ENCODE results near the gene SENP5.

Gene SENP5

GRCh38 chr3:196903740-196904139 lies 36.0 kb downstream of the SENP5 start:
- Mint-ChIP-seq H3K9me3 (no peaks in the 10 kb centered on the region), H3K36me3 (ENCODE audit: low read depth) (peaks cover 69% of the 10 kb centered on the region), H3K4me1 (no peaks in the 10 kb centered on the region), H3K27me3 (ENCODE audit: low read depth) (no peaks in the 10 kb centered on the region), H3K4me3 (no peak overlapping the region), H3K27ac (no peak overlapping the region)
- TF ChIP-seq CTCF (IDR thresholded peaks at IDR 0.05; ENCODE audit: unreplicated experiment in 3 of 3): no peak

GRCh38 chr3:196914866-196915265 lies 47.1 kb downstream of the SENP5 start:
- no peaks in the 10 kb centered on the region for H3K4me1 Mint-ChIP-seq
- TF ChIP-seq CTCF (IDR thresholded peaks at IDR 0.05; ENCODE audit: unreplicated experiment in 3 of 3): no peak
- H3K27me3 Mint-ChIP-seq (ENCODE audit: low read depth): no peaks in the 10 kb centered on the region
- peaks cover 62% of the 10 kb centered on the region for H3K36me3 Mint-ChIP-seq (ENCODE audit: low read depth)
- H3K4me3 Mint-ChIP-seq: no peak overlapping the region
- no peak overlapping the region for H3K27ac Mint-ChIP-seq
- H3K9me3 Mint-ChIP-seq: peaks cover 11% of the 10 kb centered on the region

GRCh38 chr3:196915375-196915774 lies 47.7 kb downstream of the SENP5 start:
- no peak for TF ChIP-seq CTCF (IDR thresholded peaks at IDR 0.05; ENCODE audit: unreplicated experiment in 3 of 3)
- H3K4me1 Mint-ChIP-seq: no peaks in the 10 kb centered on the region

GRCh38 chr3:196916221-196916620 lies 48.5 kb downstream of the SENP5 start:
- no peak overlapping the region for H3K4me3 Mint-ChIP-seq

More at GRCh38 chr3:196915375-196915774, 47.7 kb downstream of the SENP5 start:
- peaks cover 11% of the 10 kb centered on the region for H3K9me3 Mint-ChIP-seq
- H3K27me3 Mint-ChIP-seq (ENCODE audit: low read depth): no peaks in the 10 kb centered on the region
- H3K36me3 Mint-ChIP-seq (ENCODE audit: low read depth): peaks cover 60% of the 10 kb centered on the region
- H3K4me3 Mint-ChIP-seq: no peak overlapping the region
- H3K27ac Mint-ChIP-seq: no peak overlapping the region

GRCh38 chr3:196916995-196917394 lies 49.3 kb downstream of the SENP5 start:
- H3K27me3 Mint-ChIP-seq (ENCODE audit: low read depth): no peaks in the 10 kb centered on the region

More at GRCh38 chr3:196916221-196916620, 48.5 kb downstream of the SENP5 start:
- Mint-ChIP-seq H3K9me3 (peaks cover 11% of the 10 kb centered on the region), H3K4me1 (no peaks in the 10 kb centered on the region), H3K27ac (no peak overlapping the region), H3K36me3 (ENCODE audit: low read depth) (peaks cover 52% of the 10 kb centered on the region), H3K27me3 (ENCODE audit: low read depth) (no peaks in the 10 kb centered on the region)
- TF ChIP-seq CTCF (IDR thresholded peaks at IDR 0.05; ENCODE audit: unreplicated experiment in 3 of 3): no peak

More at GRCh38 chr3:196916995-196917394, 49.3 kb downstream of the SENP5 start:
- Mint-ChIP-seq H3K4me3 (no peak overlapping the region), H3K9me3 (peaks cover 11% of the 10 kb centered on the region), H3K27ac (no peak overlapping the region), H3K4me1 (no peaks in the 10 kb centered on the region), H3K36me3 (ENCODE audit: low read depth) (peaks cover 53% of the 10 kb centered on the region)
- no peak for TF ChIP-seq CTCF (IDR thresholded peaks at IDR 0.05; ENCODE audit: unreplicated experiment in 3 of 3)
